Thyroid gland (tissue), 4 donors: Measurements from ENCODE around the gene FAM24A. TPM values are rescaled to one million over a fixed set of nuclear protein-coding genes. Genes with fewer than 3 reads are reported as not detected.
A peak's percentile ranks its signal among the peaks of the same experiment; 100 is the strongest.
"Not testable (repeated sequence)": the region's sequence is repeated elsewhere in the genome, so short reads cannot be mapped to it uniquely, and the experiment has no call there.

ENCODE experiments used
- DNase-seq, 2 donors: peaks; one replicate each; pipeline ENCODE4 v3.0.0-alpha.2; 2019
- H3K27ac ChIP-seq, 3 donors: fragments of 200-600 bp; sonication (generic); 1 replicate in 2 of 3; 2 replicates in 1 of 3; pipeline ENCODE4 v1.5.1; 2016 to 2019; ENCODE audit warnings: mild to moderate bottlenecking in 1 of 3, moderate library complexity in 1 of 3
- H3K27me3 ChIP-seq: fragments of 200-600 bp; sonication (generic); one replicate; pipeline ENCODE4 v1.5.1; 2019
- H3K36me3 ChIP-seq, 2 donors: fragments of 200-600 bp; sonication (generic); one replicate each; pipeline ENCODE4 v1.5.1; 2016 to 2019
- H3K4me1 ChIP-seq, 2 donors: fragments of 200-600 bp; sonication (generic); one replicate each; pipeline ENCODE4 v1.5.1; 2017 to 2019
- H3K4me3 ChIP-seq, 3 donors: fragments of 200-600 bp; sonication (generic); replicated peaks in 1 of 3; 1 replicate in 2 of 3; 2 replicates in 1 of 3; pipeline ENCODE4 v1.5.1; 2016; ENCODE audit warnings: mild to moderate bottlenecking in 1 of 3
- H3K9me3 ChIP-seq: fragments of 200-600 bp; sonication (generic); one replicate; pipeline ENCODE4 v1.5.1; 2017
- POLR2A ChIP-seq, 2 donors: fragments of 450-650 bp; IDR thresholded peaks; one replicate each; pipeline ENCODE4 v1.6.1; 2017; ENCODE audit warnings: antibody characterized with exemption in 2 of 2, mild to moderate bottlenecking in 2 of 2, moderate library complexity in 1 of 2
- WGBS, 2 donors: methylation state at CpG; one replicate each; pipeline ENCODE4 v1.1.5; 2017; 5-methylcytosine and 5-hydroxymethylcytosine counted together
- intact Hi-C: fragments of 100-400 bp; cut with DNase I; formaldehyde crosslinking; loops from one replicate; pipeline ENCODE4 v1.15.1; 2023
- total RNA-seq, 4 donors: library from RNA; depleted of rRNA; stranded (reverse); fragments of >200 nt; gene quantifications; one replicate each; pipeline ENCODE4 v1.2.3, GENCODE V29; 2016
- TF ChIP-seq, protein P1 (sequence below), 6 experiments: fragments of 200-600 bp in 3 of 6; fragments of 450-650 bp in 3 of 6; sonication (generic) in 3 of 6; IDR thresholded peaks; one replicate each; pipeline ENCODE4 v1.5.1; 2016 to 2019; ENCODE audit warnings: antibody characterized with exemption in 6 of 6, mild to moderate bottlenecking in 2 of 6, inconsistent platforms in 1 of 6, moderate library complexity in 1 of 6

The FAM24A gene
- total RNA-seq, 4 donors from 2014 or later, result not detected

DNA sequence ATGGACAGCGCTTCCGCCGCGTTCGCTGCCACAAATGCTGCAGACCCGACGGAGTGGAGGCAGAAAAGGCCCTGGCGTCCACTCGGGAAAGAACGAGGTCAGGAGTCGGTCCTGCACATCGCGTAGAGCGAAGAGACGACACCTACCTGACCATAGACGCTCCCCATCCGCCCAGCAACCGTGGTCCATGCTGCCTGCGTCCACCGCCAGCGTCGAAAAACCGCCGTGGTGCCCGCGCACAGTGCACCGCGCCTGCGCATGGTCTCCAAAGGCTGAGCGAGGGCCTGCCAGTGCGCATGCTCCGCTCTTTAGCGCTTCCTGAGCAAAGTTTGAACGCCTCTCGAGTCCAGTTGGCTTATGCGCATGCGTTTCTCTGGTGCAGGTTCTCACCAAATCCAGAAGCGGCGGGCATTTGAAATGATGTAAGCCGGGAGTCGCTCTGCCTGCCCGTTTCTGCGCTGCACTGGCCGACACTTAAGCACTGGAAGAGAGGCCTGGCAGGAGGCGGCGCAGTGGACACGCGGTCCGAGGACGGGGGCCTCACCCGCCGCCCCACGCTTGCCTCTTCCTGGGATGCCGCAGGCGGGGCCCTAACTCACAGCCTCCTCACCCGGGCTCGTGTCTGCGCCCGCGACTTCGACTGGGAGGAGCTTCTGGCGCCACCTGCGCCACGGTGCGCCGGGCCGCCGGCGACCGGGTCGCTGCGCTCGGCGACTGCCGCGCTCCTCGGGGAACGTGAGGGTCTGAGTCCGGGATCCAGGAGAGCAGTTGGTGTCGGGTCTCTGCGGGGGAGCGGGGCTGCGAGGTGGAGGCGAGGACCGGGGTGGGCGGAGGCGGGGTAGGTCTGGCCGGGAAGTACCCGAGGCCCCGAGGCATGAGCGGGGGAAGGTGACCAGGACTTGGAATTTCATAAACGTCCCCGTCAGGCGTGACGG lies 30.8 kb upstream of the FAM24A start, which contains the start of gene FAM24B:
TSS of gene FAM24B (minus strand) at position 243 of the 935 bp plus-strand sequence. CDS start 29,066 bp downstream, outside the sequence.
- 8 to 9% methylated on average over 61 to 64 of the region's 95 CpGs for WGBS, 2 donors
- no peaks in the 10 kb centered on the region for H3K27me3 ChIP-seq
- intact Hi-C loops, result no loop called here

GRCh38 chr10:122882766-122883165 lies 27.6 kb upstream of the FAM24A start:
- intact Hi-C loops, result no loop called here

More for the DNA sequence above, 30.8 kb upstream of the FAM24A start, which contains the start of gene FAM24B:
- Histone ChIP-seq H3K9me3 (no peaks in the 10 kb centered on the region), H3K4me1 (peaks cover 6 to 15% of the 10 kb centered on the region in 2 donors), H3K4me3 (peak within 1 kb of the TSS in 2 of 3 donors; percentile 29 to 48), H3K36me3 (no peaks in the 10 kb centered on the region), H3K27ac (peak within 1 kb of the TSS in 1 of 3 donors; percentile 21)
- peak; percentile 94 to 96 for DNase-seq
- peak in 1 of 2 donors; percentile 41 for TF ChIP-seq POLR2A (IDR thresholded peaks at IDR 0.05)
- TF ChIP-seq, protein P1, sequence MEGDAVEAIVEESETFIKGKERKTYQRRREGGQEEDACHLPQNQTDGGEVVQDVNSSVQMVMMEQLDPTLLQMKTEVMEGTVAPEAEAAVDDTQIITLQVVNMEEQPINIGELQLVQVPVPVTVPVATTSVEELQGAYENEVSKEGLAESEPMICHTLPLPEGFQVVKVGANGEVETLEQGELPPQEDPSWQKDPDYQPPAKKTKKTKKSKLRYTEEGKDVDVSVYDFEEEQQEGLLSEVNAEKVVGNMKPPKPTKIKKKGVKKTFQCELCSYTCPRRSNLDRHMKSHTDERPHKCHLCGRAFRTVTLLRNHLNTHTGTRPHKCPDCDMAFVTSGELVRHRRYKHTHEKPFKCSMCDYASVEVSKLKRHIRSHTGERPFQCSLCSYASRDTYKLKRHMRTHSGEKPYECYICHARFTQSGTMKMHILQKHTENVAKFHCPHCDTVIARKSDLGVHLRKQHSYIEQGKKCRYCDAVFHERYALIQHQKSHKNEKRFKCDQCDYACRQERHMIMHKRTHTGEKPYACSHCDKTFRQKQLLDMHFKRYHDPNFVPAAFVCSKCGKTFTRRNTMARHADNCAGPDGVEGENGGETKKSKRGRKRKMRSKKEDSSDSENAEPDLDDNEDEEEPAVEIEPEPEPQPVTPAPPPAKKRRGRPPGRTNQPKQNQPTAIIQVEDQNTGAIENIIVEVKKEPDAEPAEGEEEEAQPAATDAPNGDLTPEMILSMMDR (IDR thresholded peaks at IDR 0.05), result no peak

GRCh38 chr10:122884166-122884565 lies 26.2 kb upstream of the FAM24A start:
- no peak overlapping the region for H3K4me3 ChIP-seq
- H3K27me3 ChIP-seq, result no peaks in the 10 kb centered on the region
- peaks cover 6 to 8% of the 10 kb centered on the region in 2 donors for H3K4me1 ChIP-seq
- WGBS, 2 donors, result 100% methylated on average over 1 of the region's 1 CpG
- intact Hi-C loops, result no loop called here
- no peak for DNase-seq
- H3K36me3 ChIP-seq, result no peaks in the 10 kb centered on the region
- no peak for TF ChIP-seq POLR2A (IDR thresholded peaks at IDR 0.05)
- TF ChIP-seq, protein P1 (IDR thresholded peaks at IDR 0.05), result no peak
- no peaks in the 10 kb centered on the region for H3K9me3 ChIP-seq
- no peak overlapping the region for H3K27ac ChIP-seq

More at GRCh38 chr10:122882766-122883165, 27.6 kb upstream of the FAM24A start:
- no peak overlapping the region for H3K27ac ChIP-seq
- H3K27me3 ChIP-seq, result no peaks in the 10 kb centered on the region
- H3K9me3 ChIP-seq, result no peaks in the 10 kb centered on the region
- no peak overlapping the region for H3K4me3 ChIP-seq
- H3K4me1 ChIP-seq, result peaks cover 6 to 15% of the 10 kb centered on the region in 2 donors
- no peaks in the 10 kb centered on the region for H3K36me3 ChIP-seq
- DNase-seq, result no peak
- TF ChIP-seq POLR2A (IDR thresholded peaks at IDR 0.05), result no peak
- TF ChIP-seq, protein P1 (IDR thresholded peaks at IDR 0.05), result no peak

DNA sequence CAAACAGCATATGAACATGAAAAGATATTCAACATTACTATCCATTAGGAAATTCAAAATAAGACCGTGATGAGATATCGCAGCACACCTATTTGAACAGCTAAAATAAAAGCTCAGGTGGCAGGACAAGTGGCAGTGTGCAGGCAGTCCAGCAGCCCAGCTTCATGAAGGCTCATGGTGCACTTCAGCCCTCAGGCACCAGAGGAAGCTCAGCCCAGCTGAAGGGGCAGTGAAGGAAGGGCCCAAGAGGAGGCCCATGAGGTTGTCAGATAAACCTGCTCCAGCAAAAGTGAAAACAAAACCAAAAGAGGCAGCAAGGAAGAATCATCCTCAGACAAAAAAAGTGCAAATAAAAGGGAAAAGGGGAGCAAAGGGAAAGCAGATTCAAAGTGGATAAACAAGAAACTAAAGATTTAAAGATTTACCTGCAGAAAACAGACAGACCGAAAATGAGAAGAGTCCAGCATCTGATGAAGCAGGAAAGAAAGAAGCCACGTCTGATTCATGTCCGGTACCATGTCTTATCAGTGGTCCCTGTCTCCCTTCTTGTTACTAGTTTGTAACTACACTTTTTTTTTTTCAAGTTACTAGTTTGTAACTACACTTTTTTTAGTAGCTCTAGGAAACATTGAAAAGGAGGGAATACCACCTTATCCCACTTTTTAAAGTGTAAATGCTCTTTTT lies 16.0 kb upstream of the FAM24A start:
- Histone ChIP-seq H3K27me3 (no peaks in the 10 kb centered on the region), H3K9me3 (no peaks in the 10 kb centered on the region), H3K4me3 (no peak overlapping the region), H3K4me1 (no peaks in the 10 kb centered on the region), H3K27ac (no peak overlapping the region), H3K36me3 (no peaks in the 10 kb centered on the region)
- 87 to 89% methylated on average over 5 of the region's 5 CpGs for WGBS, 2 donors
- TF ChIP-seq, protein P1 (IDR thresholded peaks at IDR 0.05), result no peak
- no peak for TF ChIP-seq POLR2A (IDR thresholded peaks at IDR 0.05)
- no peak for DNase-seq
- intact Hi-C loops, result no loop called here

GRCh38 chr10:122903861-122904260 lies 6.5 kb upstream of the FAM24A start:
- H3K27ac ChIP-seq, H3K36me3 ChIP-seq, H3K9me3 ChIP-seq, H3K4me3 ChIP-seq, H3K27me3 ChIP-seq, intact Hi-C loops, DNase-seq, H3K4me1 ChIP-seq: not testable (repeated sequence)
- 73 to 85% methylated on average over 4 of the region's 4 CpGs for WGBS, 2 donors
